Mucosa of gallbladder (tissue), 1 donor: ENCODE results near the gene HLF. TPM values are rescaled to one million over a fixed set of nuclear protein-coding genes. Genes with fewer than 3 reads are reported as not detected.
A peak's percentile ranks its signal among the peaks of the same experiment; 100 is the strongest.

ENCODE experiments used
- DNase-seq: peaks from one replicate; pipeline ENCODE4 v3.0.0-alpha.2; 2020; ENCODE audit warnings: low spot score
- total RNA-seq: library from RNA; stranded (reverse); gene quantifications from one replicate; pipeline ENCODE4 v1.2.1, GENCODE V29; 2021
- donor health status: DM: no; HTN: no; CAD: no.

HLF gene
- total RNA-seq, 1 donor from 2014 or later = 18.3 TPM

GRCh38 chr17:55254375-55254774 is 10.4 kb upstream of the HLF start:
- DNase-seq = no peak

- no peak for DNase-seq
Observed at GRCh38 chr17:55258578-55259135, 6.1 kb upstream of the HLF start.

GRCh38 chr17:55259684-55260111 is 5.1 kb upstream of the HLF start:
- DNase-seq = no peak

- no peak for DNase-seq
Observed at GRCh38 chr17:55261311-55261710, 3.4 kb upstream of the HLF start.

GRCh38 chr17:55263569-55264277 is 1.0 kb upstream of the HLF start:
- DNase-seq = no peak

- DNase-seq = no peak
Observed at GRCh38 chr17:55264278-55264644, 499 bp upstream of the HLF start.

GRCh38 chr17:55265311-55266021 is 706 bp downstream of the HLF start:
- DNase-seq = no peak

- DNase-seq = no peak
Observed at GRCh38 chr17:55266051-55266957, 1.5 kb downstream of the HLF start.

GRCh38 chr17:55266958-55267688 is 2.4 kb downstream of the HLF start:
- no peak for DNase-seq

GRCh38 chr17:55267777-55268648 is 3.3 kb downstream of the HLF start:
- DNase-seq = no peak

- DNase-seq = no peak
Observed at GRCh38 chr17:55268649-55269480, 4.1 kb downstream of the HLF start.

- DNase-seq = no peak
Observed at GRCh38 chr17:55269894-55270293, 5.1 kb downstream of the HLF start.

- no peak for DNase-seq
Observed at GRCh38 chr17:55271223-55271571, 6.4 kb downstream of the HLF start.

GRCh38 chr17:55271958-55272710 is 7.4 kb downstream of the HLF start:
- no peak for DNase-seq

- DNase-seq = no peak
Observed at GRCh38 chr17:55272711-55273578, 8.2 kb downstream of the HLF start.

GRCh38 chr17:55273579-55274354 is 9.0 kb downstream of the HLF start:
- peak; percentile 76 for DNase-seq
